GM18498 (cell line): Measurements from ENCODE around the gene SHH.
A peak's percentile ranks its signal among the peaks of the same experiment; 100 is the strongest.

Experiments used
- ATAC-seq: cut with Tn5 transposase; IDR thresholded peaks from one replicate; pipeline ENCODE4 v1.9.1; 2021; ENCODE audit warnings: mild to moderate bottlenecking, moderate library complexity; ENCODE audit not compliant: unreplicated experiment

SHH gene

DNA sequence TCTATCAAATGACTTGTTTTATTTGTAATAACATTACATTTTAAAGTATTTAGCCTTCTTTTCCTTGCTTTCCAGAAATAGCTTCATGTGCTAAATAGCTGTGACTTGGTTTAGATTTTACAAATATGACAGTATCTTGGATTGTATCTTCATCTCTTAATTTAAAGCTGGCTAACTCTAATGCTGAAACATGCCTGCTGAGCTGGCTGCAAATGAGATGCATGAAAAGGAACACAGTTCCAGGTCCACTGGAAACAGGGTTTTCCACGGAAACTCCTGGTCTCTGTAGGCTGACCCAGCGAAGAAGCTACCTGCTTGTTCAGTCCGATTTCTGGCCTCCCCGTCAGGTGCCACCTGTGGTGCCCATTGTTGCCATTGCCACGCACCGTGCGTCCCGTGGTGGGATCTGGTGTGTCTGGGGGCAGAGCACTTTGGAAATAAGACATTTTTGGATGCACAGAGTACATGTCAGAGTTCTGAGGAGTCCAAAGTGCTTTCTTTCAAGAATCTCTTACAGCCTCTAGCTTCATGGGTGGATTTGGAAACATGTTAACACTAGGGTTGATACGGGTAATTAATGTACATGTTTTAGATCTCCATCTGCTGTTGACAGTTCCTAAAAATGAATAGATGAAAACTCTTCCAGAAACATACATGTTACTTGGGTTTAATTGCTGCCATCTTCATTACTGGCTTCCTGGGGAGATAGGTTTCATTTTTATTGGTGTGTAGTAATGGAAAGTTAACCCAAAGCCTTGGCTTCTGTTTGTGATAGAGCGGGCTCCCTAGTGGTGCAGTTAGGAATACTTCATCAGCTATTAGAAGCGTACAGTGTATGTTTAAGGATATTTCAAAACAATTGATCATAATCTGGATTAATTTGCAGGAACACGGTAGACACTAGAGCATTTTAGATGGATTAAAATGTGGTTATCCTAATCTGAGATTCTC, 45.0 kb downstream of the SHH start:
- ATAC-seq, result no peak

DNA sequence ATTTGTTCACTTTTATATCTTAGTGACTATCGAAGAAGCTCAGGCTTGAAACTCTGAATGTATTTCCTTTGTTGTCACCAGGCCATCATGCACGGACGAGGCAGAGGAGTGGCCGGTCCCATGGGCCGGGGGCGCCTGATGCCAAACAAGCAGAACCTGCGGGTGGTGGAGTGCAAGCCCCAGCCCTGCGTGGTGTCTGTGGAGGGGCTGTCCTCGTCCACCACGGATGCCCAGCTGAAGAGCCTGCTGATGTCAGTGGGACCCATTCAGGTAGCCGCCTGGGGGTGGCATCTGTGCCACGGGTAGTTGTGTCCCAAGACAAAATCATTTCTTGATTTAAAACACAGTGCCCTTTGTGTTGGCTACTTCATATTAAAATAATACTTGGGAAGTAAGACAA, 45.9 kb downstream of the SHH start:
- ATAC-seq, result no peak

DNA sequence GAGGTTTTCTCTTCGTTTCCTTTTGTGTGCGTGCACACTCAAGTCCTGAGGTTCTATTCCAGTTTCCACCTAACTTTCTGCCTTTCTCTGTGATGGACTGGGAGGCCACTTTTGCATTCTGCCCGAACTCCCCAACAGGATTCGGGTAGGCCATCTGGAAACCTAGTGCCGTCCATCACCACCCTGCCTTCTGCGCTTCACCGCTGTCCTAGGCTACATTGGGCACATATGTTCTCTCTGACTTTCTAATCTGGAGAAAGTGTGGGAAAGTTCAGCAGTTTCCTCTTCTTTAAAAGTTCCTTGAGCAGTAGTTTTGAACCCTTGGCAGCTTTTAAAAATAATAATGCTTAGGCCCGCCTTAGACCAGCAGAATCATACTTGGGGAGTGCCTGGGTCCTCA, 46.8 kb downstream of the SHH start:
- ATAC-seq, result no peak

DNA sequence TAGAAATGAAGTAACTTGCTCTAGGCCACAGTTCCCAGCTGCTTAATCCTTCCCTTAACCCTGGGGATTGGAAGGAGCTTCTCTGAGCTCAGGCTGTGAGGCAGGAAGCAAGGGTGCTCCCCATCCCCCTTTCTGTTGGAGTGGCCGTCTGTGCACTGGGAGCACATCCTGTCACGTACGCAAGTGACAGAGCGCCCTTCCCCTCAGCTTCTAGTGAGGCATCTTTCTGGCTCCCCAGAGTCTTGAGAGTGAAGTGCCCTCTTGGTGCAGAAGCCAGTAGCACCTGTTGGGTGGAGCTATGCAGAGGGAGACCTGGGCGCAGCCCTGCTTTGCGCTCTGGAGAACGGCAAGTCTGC, 47.8 kb downstream of the SHH start:
- ATAC-seq, result peak; percentile 36

DNA sequence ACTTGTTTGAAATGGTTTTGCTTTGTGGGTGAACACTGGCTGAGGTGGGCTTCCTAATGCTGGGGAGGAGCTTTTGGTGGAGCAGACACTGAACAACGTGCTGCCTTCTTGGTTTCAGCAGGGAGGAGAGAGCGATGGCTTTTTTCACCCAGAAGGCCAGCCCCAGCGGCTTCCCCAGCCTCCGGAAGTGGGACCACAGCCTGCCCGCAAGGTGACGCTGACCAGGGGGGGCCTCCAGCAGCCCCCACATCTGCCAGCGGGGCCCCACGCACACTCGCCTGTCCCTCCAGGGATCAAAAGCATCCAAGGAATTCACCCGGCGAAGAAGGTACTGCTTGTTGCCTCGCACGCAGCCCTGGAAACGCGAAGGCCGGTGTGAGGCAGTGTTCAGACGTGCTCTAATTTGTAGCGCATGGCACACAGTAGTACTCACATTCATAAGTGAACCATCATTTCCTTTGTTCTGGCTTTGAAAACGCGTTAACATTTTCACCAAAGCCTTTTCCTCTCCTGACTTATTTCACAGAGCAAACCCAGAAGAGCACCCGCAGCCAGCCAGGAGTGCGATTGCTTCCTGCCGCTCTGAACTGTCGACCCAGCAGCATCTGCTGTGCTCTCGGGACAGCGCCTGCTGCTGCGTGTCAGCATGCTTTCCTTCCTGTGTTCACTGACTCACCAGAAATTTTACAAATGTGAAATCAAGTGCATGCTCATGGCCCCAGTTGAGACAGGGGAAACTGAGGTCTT, 48.4 kb downstream of the SHH start:
- peak; percentile 70 for ATAC-seq

DNA sequence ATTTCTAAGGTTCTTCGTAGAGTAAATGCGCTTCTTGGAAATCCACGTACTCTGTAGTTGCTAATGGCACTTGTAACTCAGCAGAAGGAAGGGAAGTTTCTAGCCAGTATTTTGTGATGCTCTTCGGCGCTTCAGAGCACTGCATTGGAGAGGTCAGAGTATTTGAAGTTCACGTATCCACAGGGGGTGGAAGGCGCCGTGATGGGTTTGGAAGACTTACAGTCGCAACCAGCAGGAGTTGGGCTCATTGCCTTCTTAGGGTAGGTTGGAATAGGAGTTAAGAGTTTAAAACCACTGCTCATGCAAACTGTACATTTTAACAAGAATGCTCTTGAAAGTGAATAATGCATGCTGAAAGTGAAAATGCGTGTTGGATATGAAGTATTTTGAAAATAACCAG, 49.1 kb downstream of the SHH start:
- ATAC-seq, result no peak

DNA sequence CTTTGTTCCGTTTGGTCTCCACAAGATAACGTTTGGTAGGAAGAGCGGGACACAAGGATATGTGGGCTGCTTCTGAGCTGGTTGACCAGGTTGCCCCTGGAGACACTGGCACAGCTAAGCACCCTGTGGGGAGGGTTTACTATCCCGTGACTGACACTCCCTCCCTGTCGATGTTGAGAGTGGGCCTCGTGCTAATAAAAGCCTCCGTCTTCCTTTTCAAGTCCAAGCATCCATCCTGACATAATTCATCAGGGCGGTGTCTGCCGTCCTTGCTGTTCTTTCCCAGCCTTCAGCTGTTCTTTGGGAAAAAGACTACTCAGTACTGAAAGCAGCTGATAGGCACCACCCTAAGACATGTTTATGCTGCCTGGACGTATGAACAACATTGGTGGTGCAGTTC, 49.6 kb downstream of the SHH start:
- no peak for ATAC-seq

DNA sequence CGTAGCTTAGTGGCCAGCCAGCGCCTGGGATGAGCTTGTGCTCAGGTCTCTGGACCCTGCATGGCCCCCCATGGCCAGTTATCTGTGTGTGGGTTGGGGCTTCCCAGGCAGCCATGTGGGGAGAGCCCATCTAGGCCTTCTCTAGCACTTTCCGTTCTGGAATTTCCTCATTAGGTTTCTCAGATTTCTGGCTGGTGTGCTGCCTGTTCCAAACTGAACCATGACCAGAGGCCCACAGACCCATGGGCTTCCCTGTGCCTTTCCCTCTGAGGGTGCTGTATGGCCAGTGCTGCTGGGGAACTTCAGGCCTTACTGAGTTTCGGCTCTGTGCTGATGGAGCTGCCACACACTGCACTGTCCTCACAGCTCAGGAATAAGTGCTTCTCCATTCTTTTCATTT, 50.2 kb downstream of the SHH start:
- ATAC-seq, result no peak

DNA sequence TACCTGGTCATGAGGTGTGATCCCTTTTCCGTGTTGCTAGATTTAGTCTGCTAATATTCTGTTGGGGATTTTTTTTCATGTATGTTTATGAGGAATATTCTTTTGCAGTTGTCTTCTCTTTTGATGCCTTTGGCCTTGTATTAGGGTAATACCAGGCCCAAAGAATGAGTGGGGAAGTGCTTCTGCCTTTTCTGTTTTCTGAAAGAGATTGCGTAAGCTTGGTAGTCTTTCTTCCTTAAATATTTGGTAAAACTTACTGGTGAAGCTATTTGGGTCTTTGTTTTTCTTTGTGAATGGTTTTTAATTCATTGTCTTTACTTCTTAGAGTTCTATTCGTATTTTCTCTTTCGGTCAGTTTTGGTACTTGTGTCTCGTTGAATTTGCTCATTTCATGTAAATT, 51.1 kb downstream of the SHH start:
- no peak for ATAC-seq

DNA sequence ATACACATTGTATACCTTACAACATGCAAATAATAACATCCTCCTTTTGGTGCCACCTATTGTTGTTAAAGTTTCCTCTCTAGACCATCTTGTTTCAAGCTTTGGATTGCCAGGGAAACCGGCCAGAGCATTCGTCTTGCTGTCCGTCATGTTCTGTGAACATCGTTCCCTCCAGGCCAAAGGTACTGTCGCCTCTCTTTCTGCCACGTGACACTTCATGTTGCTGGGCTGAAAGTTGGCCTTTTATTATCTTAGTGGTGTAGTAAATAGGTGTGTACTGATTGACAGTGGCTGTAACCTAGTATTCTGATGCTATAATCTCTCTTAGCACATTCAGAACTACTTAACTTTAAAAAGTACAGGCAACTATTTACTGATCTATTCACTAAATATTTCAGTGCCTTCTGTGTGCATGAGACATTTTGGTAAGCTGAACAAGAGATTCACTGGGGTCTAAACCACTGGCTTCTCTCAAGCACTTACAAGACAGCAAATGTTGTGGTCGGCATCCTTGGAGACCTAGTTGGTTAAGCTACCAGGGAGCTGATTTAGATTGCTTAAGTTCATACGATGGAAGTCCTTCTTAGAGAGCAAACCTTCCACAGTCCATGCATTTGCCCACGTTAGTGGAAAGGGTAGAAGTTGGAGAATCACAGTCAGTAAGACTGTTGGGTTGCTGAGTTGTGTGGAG, 52.4 kb downstream of the SHH start:
- no peak for ATAC-seq

DNA sequence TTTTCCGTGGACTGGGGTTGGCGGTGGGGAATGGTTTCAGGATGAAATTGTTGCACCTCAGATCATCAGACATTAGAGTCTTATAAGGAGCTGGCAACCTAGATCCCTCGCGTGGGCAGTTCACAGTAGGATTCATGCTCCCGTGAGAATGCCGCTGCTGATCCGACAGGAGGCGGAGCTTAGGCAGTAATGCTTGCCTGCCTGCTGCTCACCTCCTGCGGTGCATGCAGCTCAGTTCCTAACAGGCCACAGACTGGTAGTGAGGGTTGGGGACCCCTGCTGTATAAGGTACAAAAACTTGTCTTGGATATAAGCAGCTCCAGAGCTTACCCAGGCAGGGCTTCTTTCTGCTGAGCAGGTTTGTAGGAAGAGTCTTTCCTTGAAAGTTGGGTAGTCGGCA, 53.9 kb downstream of the SHH start:
- no peak for ATAC-seq

DNA sequence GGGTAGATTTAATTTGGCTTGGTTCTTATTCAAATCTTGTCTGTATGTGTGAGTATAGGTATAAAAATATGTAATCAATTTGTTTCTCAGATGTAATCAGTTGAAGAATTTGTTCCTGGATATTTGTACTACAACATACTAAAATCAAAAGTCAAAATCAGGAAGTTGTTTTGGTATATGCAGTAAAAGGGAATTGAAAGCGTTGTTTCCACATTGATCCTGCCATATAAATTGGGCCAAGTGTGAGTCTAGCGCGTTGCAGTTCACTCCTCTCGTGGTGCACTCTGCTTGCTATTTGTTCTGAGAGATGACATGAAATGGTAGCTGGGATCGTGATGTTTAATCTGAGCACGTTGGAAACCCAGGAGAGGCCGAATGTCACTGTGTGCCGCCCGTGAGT, 55.9 kb downstream of the SHH start:
- ATAC-seq, result no peak

DNA sequence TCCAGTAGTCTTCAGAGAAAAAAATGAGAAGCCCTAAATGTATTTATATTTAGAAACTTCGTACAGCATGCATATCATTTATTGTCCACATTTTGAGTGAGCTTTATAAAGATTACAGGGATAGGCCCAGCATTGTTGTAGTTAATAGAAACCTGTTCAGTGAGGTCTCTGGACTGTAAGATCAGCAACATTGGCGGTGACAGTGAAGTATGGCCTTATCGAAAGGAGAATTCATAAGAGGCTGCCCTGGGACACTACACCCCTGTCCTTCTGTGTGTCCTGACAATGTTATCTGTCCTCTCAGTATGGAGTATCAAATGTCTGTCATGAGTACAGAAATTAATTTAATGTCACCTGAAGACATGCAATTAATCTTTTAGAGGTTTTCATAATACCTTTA, 57.2 kb downstream of the SHH start:
- no peak for ATAC-seq

DNA sequence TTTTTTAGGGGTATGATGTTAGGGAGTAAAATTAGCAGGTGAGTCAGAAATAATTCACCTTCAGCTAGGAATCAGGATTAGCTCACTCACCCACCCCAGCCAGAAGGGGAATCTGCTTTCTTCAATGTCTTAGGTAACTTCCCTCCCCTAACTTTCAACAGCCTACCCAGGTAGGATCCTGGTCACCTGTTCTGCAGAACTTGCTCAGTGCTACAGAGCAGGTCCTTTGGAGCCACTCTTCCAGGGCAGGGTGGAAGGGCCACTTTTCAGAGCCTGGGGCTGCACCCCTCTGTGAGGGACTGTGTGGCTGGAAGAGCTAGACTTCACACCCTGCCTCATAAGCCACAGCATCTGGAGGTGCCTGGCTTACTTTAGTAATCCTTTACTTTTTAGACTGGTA, 58.1 kb downstream of the SHH start:
- ATAC-seq, result no peak

DNA sequence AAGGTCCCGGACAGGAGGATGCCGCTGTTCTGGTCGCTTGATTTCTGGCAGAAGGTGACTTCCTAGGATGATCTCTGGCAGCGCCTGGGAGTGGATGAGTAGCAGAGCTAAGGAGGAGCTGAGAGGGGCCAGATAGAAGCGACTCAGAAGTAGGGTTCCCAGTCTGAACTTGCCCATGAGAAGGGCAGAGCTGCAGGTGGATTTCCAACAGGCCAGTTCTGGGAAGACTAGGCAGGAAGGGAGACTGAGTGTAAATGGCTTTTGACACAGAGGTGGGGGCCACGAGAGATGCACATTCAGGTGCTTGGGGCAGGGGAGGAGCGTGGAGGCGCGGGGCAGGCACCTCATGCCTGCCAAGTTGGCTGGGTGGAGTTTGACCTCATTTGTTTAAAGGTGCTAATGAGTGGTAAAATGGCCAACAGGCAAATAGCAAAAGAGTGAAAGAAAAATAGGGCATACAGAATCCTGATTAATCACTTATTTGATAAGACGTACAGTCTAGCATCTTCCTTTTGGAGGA, 58.8 kb downstream of the SHH start:
- ATAC-seq, result peak; percentile 13

DNA sequence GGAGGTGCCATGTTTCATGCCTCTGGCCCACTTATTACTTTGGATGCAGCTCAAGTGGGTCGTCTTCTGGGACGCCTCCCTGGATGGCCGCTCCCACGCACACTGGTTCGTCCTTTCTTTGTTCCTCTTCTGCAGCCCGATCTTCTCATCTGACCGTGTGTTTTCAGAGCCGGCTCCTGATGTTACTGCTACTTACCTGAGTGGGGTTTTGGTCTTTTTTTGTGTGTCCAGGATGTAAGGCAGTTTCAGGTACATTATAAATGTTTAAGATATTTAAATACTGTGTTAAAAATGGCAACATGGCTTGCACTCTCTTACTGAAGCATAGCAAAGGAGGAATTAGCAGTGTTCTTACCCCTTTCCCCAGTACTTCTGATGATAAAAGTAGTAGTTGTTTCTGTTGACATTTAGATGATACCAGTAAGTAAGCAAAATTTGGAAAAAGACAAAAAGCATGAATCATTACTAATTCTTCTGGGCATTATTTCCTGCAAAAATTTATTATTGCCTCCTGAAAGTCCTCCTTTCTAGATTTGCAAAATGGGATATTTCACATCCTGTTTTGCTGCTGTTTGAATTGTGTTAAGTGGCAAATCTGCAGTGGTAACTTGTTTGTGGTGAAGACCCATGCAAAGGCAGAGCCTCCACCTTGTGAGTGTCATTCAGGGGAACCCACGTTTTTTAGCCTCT, 59.4 kb downstream of the SHH start:
- ATAC-seq, result peak; percentile 71

DNA sequence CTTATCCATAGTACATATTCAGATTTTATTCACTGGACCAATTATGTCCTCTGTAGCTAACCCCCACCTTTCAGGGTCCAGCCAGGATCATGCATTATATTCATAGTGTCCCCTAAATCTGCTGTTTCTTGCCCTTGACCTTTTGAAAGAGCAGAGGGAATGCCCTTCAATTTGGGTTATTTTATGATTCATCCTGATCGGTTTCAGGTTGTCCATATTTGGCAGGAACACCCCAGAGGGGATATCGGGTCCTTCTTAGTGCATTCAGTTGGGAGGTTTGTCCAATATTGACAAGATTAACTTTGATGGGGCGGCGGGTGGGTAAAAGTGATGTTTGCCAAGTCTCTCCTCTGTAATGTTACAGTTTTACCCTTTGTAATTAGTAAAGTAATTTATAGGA, 60.9 kb downstream of the SHH start:
- ATAC-seq, result no peak

DNA sequence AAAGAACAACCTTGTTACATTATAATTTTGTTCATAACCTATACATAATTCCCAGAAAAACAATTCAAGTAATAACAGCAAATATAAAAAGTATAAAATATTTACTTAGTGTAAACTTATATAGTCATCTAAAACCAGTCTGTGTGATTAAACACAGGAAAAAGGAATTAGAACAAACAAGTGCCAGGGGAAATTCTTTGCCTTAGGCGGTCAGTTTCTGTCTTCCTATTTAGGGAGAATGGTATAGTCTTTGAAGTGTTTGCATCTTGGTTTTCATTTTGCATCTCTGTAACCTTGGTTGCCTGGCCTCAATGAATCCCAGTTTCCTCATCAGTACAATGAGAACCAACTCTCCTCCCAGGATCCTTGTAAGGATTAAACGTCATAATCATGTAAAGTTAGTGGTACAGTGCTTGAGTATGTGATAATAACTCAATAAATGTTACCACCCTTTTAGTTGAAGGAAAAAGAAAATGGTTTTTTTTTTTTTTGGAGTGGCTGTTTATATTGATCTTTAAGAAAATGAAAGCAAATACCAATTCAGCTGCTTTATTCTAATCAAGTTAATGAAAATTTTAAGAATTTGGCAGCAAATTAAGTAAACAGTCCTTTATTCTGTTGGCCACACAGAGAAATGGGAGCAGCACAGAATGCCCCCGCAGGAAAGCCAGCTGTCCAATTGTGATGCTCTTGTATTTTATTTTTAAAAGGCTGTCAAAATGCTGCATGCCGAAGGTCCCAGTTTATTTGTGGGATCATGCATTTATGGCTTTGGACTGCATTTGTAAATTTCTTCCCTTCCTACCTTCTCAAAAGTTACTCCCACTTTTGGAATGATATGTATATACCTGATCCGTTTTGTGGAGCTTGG, 61.8 kb downstream of the SHH start:
- no peak for ATAC-seq
